ENCODE data around the gene APOE. TPM values are rescaled to one million over a fixed set of nuclear protein-coding genes. Genes with fewer than 3 reads are reported as not detected.

Gene APOE
- total and polyA plus RNA-seq, 9 of the 15 experiments (the other 6 are each of a cell fraction or from before 2014, with no cell fraction given) = 0.14 to 180 (median 58.1) TPM; not detected in 1

GRCh38 chr19:44886141-44886540 is 19.5 kb upstream of the APOE start:
- Histone ChIP-seq H3K9me3 (replicated peaks; ENCODE audit: control insufficient read depth, insufficient read depth, low read depth, low read length) (no peaks in the 10 kb centered on the region; the same call in 1 of the 2 replicates), H3K4me2 (ENCODE audit: insufficient read depth, low read length) (no peak overlapping the region), H3K4me1 (replicated peaks in 1 of 2; ENCODE audit: control insufficient read depth in 2 of 2, insufficient read depth in 2 of 2, low read length in 2 of 2) (peaks cover 7 to 17% of the 10 kb centered on the region in 2 experiments; a peak in 4 of 5 replicates), H4K20me1 (replicated peaks; ENCODE audit: control insufficient read depth, insufficient read depth, low read length) (no peaks in the 10 kb centered on the region), H3K79me2 (ENCODE audit: control insufficient read depth, insufficient read depth, low read length) (peaks cover 3% of the 10 kb centered on the region), H3K9me1 (ENCODE audit: control insufficient read depth, insufficient read depth, low read length) (no peaks in the 10 kb centered on the region), H3K9ac (ENCODE audit: insufficient read depth in 1 of 2, low read depth in 2 of 2, low read length in 2 of 2) (peak overlapping the region in 1 of 2 experiments; percentile 64; a peak in 2 of 4 replicates), H3K27me3 (ENCODE audit: control insufficient read depth in 2 of 2, insufficient read depth in 2 of 2, low read length in 2 of 2) (no peaks in the 10 kb centered on the region), H2AFZ (ENCODE audit: low read depth, low read length) (no peak overlapping the region), H3K36me3 (ENCODE audit: control insufficient read depth, insufficient read depth, low read length) (peaks cover 18% of the 10 kb centered on the region; the same call in 1 of the 3 replicates), H3K27ac (ENCODE audit: extremely low read depth, low read depth, low read length) (no peak overlapping the region), H3K4me3 (no peak overlapping the region)
- no TSS peak for BruUV-seq (replicated peaks)
- FAIRE-seq = no peak
- in situ Hi-C loops (cut with MboI) = no loop called here
- no peak for ATAC-seq
- DNase-seq (ENCODE audit: extremely low read depth in 1 of 4, low spot score in 3 of 4) = no peak
- POLR2A ChIA-PET = interaction anchor here (0.7 to 1.2 kb wide), 2 partner anchors 141 to 1044 kb away, joined by 3 to 4 read pairs; no protein-coding TSS in a partner anchor
- TF ChIP-seq, protein P1, sequence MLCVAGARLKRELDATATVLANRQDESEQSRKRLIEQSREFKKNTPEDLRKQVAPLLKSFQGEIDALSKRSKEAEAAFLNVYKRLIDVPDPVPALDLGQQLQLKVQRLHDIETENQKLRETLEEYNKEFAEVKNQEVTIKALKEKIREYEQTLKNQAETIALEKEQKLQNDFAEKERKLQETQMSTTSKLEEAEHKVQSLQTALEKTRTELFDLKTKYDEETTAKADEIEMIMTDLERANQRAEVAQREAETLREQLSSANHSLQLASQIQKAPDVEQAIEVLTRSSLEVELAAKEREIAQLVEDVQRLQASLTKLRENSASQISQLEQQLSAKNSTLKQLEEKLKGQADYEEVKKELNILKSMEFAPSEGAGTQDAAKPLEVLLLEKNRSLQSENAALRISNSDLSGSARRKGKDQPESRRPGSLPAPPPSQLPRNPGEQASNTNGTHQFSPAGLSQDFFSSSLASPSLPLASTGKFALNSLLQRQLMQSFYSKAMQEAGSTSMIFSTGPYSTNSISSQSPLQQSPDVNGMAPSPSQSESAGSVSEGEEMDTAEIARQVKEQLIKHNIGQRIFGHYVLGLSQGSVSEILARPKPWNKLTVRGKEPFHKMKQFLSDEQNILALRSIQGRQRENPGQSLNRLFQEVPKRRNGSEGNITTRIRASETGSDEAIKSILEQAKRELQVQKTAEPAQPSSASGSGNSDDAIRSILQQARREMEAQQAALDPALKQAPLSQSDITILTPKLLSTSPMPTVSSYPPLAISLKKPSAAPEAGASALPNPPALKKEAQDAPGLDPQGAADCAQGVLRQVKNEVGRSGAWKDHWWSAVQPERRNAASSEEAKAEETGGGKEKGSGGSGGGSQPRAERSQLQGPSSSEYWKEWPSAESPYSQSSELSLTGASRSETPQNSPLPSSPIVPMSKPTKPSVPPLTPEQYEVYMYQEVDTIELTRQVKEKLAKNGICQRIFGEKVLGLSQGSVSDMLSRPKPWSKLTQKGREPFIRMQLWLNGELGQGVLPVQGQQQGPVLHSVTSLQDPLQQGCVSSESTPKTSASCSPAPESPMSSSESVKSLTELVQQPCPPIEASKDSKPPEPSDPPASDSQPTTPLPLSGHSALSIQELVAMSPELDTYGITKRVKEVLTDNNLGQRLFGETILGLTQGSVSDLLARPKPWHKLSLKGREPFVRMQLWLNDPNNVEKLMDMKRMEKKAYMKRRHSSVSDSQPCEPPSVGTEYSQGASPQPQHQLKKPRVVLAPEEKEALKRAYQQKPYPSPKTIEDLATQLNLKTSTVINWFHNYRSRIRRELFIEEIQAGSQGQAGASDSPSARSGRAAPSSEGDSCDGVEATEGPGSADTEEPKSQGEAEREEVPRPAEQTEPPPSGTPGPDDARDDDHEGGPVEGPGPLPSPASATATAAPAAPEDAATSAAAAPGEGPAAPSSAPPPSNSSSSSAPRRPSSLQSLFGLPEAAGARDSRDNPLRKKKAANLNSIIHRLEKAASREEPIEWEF (CRISPR knock-in tag; IDR thresholded peaks at IDR 0.05) = no peak
- peak; percentile 83 for TF ChIP-seq NR2C1 (IDR thresholded peaks at IDR 0.05)
- peak; percentile 86 for TF ChIP-seq NR2C1 (tag; IDR thresholded peaks at IDR 0.05)
- no peak; the same call in 1 of the 2 replicates for TF ChIP-seq NR2C2 (CRISPR knock-in tag; IDR thresholded peaks at IDR 0.05)
- TF ChIP-seq NR2C2 (tag; IDR thresholded peaks at IDR 0.05) = peak; percentile 51; the same call in 1 of the 2 replicates
- TF ChIP-seq ESRRA (IDR thresholded peaks at IDR 0.05; ENCODE audit: borderline replicate concordance, low read depth) = peak; percentile 55
- CTCF ChIA-PET (ENCODE audit: low intra/inter-chr PET ratio) = no interaction called here
- WGBS (ENCODE audit: insufficient coverage, low coverage, missing lambda C conversion rate) = 91% methylated on average over 6 of the region's 6 CpGs
- intact Hi-C loops (cut with micrococcal nuclease) = no loop called here
